ENCODE results near the gene ABLIM2. TPM values are rescaled to one million over a fixed set of nuclear protein-coding genes. Genes with fewer than 3 reads are reported as not detected.

ABLIM2 gene
- total and polyA plus RNA-seq, 2 of the 8 experiments (the other 6 are each of a cell fraction or from before 2014, with no cell fraction given), result 2.8 to 3.0 TPM

GRCh38 chr4:8093587-8094274 is 64.9 kb downstream of the ABLIM2 start (continued):
- TF ChIP-seq CEBPB (IDR thresholded peaks at IDR 0.05; ENCODE audit: low read depth, low read length) (no peak), ZNF274 (IDR thresholded peaks at IDR 0.05; ENCODE audit: borderline replicate concordance, extremely low read depth, low read length) (no peak), RFX5 (IDR thresholded peaks at IDR 0.05; ENCODE audit: borderline replicate concordance, low read depth, low read length) (no peak), ATF2 (IDR thresholded peaks at IDR 0.05; ENCODE audit: low read length) (no peak), EZH2 (IDR thresholded peaks at IDR 0.05; ENCODE audit: low read depth, low read length, severe bottlenecking) (no peak)

All from H1 (cell line).